Measurements from ENCODE around the gene PCBD1. TPM values are rescaled to one million over a fixed set of nuclear protein-coding genes. Genes with fewer than 3 reads are reported as not detected.

Gene PCBD1
- polyA plus RNA-seq, 1 experiment, result 63.7 TPM

DNA sequence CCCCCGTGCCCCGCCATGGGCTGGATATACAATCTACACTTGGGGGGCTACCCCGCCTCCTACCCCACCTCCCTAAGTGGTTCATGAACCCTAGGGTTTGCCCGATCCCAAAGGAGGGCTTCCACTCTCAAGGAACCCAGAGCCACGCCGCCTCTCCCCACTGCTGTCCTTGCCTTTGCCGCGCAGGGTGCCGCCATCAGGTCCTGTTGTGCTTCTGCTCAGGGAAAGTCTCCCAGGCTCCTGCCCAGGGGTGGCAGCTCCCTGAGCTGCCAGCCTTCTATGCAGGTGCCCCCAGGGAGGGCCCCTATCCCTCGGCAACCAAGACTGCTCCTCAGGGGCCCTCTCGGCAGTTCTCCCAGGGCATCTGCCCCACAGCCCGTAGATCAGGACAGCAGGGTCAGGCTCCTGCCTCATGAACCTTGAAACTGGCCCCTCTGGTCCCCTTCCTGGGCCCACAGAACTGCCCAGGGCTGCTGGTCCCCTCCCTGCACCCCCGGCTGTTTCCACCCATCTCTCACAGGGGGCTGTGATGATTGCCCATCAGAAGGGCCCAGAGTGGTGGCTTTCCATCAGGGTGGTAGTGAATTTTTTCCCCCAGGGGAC is 13.0 kb upstream of the PCBD1 start:
- ChIA-PET CTCF (interaction anchor here (0.7 kb wide), 1 partner anchor 385 kb away, joined by 4 read pairs; no protein-coding TSS in a partner anchor), POLR2A (no interaction called here)
- Histone ChIP-seq H3K27me3 (ENCODE audit: control insufficient read depth, insufficient read depth, low read length) (peaks cover 2% of the 10 kb centered on the region), H3K4me3 (ENCODE audit: low read depth, low read length) (no peak overlapping the region), H3K36me3 (ENCODE audit: control insufficient read depth, insufficient read depth, low read length) (no peaks in the 10 kb centered on the region)
- DNase-seq (ENCODE audit: low read depth), result no peak
- TF ChIP-seq, protein P1, sequence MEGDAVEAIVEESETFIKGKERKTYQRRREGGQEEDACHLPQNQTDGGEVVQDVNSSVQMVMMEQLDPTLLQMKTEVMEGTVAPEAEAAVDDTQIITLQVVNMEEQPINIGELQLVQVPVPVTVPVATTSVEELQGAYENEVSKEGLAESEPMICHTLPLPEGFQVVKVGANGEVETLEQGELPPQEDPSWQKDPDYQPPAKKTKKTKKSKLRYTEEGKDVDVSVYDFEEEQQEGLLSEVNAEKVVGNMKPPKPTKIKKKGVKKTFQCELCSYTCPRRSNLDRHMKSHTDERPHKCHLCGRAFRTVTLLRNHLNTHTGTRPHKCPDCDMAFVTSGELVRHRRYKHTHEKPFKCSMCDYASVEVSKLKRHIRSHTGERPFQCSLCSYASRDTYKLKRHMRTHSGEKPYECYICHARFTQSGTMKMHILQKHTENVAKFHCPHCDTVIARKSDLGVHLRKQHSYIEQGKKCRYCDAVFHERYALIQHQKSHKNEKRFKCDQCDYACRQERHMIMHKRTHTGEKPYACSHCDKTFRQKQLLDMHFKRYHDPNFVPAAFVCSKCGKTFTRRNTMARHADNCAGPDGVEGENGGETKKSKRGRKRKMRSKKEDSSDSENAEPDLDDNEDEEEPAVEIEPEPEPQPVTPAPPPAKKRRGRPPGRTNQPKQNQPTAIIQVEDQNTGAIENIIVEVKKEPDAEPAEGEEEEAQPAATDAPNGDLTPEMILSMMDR (IDR thresholded peaks at IDR 0.05; ENCODE audit: insufficient read depth, low read depth, low read length), result no peak

DNA sequence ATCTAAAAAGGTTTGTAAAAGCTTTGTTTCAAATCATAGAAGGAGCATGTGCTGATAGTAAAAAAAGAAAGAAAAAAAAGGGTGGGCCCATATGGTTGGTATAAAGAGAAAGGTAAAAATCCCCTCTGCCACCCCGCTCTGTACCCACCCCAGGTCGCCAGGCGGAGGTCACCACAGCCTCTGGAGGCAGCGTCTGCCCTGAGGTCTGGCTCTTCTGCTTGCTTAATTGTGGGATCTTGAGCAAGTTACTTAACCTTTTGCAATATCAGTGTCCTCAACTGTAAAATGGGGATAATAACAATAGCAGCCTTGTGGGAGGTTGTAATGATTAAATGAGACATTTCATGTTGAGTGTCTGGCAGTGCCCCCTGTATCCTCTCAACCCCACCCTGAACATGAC is 10.7 kb upstream of the PCBD1 start:
- DNase-seq (ENCODE audit: low read depth), result no peak
- no peaks in the 10 kb centered on the region for H3K36me3 ChIP-seq (ENCODE audit: control insufficient read depth, insufficient read depth, low read length)
- CTCF ChIA-PET, result no interaction called here
- peaks cover 2% of the 10 kb centered on the region for H3K27me3 ChIP-seq (ENCODE audit: control insufficient read depth, insufficient read depth, low read length)
- TF ChIP-seq, protein P1 (IDR thresholded peaks at IDR 0.05; ENCODE audit: insufficient read depth, low read depth, low read length), result no peak
- POLR2A ChIA-PET, result no interaction called here
- no peak overlapping the region for H3K4me3 ChIP-seq (ENCODE audit: low read depth, low read length)

DNA sequence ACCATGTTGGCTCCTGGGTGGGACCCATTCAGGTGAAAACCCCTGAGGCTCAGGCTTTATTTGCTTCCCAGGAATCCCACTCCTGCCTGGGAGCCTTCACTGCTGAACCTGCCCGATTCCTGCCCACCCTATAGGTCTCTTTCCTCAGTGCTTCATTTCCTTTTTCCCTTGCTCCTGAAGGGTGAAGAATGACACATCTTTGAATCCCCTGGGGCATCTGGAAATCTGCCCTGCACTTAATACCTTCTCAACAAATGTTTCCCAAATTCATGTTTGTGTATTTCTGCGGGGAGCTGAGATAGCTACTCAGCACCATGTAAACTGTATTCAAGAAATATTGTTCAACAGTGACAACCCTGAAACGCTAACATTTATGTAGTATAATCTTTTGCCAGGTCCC is 10.3 kb upstream of the PCBD1 start:
- ChIA-PET POLR2A (no interaction called here), CTCF (interaction anchor here (0.6 kb wide), 1 partner anchor 21 kb away, joined by 3 read pairs; no protein-coding TSS in a partner anchor)
- Histone ChIP-seq H3K27me3 (ENCODE audit: control insufficient read depth, insufficient read depth, low read length) (peaks cover 2% of the 10 kb centered on the region), H3K4me3 (ENCODE audit: low read depth, low read length) (no peak overlapping the region), H3K36me3 (ENCODE audit: control insufficient read depth, insufficient read depth, low read length) (no peaks in the 10 kb centered on the region)
- TF ChIP-seq, protein P1 (IDR thresholded peaks at IDR 0.05; ENCODE audit: insufficient read depth, low read depth, low read length), result no peak
- DNase-seq (ENCODE audit: low read depth), result no peak

DNA sequence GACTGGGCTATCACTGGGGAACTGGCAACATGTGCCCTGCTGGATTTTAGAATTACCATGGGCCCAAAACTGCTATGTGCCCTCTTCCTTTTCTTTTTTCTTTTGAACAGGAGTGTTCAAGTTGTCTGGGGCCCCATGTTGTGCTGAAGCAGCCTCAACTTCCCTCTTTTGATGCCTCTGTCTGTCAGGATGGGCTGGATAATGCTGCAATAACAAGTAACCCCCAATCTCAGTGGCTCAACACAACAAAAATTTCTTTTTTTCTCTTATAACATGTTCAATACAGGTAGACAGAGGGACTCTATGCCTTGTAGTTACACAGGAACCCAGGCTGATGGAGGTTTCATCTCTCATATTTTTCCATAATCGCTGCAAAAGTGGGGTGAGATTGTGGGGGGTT is 8.2 kb upstream of the PCBD1 start:
- ChIA-PET POLR2A (no interaction called here), CTCF (interaction anchor here (1.2 kb wide), 1 partner anchor 28 kb away, joined by 4 read pairs; no protein-coding TSS in a partner anchor)
- Histone ChIP-seq H3K4me3 (ENCODE audit: low read depth, low read length) (no peak overlapping the region), H3K36me3 (ENCODE audit: control insufficient read depth, insufficient read depth, low read length) (no peaks in the 10 kb centered on the region), H3K27me3 (ENCODE audit: control insufficient read depth, insufficient read depth, low read length) (peaks cover 2% of the 10 kb centered on the region)
- no peak for DNase-seq (ENCODE audit: low read depth)
- TF ChIP-seq, protein P1 (IDR thresholded peaks at IDR 0.05; ENCODE audit: insufficient read depth, low read depth, low read length), result no peak

DNA sequence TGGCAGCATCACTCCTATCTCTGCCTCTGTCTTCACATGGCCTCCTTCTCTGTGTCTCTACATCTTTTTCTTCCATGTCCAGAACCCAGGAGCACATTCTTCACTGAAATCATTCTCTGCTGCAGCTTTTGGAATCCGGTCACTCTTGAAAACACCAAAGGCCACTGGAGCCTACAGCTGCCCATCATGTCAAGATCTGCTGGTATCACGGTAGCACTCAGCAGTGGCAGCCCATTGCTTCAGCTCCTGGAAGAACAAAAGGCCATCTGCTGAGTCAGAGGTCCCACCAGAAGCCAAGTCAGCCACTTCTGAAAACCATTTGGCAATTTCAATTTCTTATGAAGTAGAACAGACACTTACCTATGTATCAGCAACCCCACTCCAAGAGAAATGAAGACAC is 6.1 kb upstream of the PCBD1 start:
- CTCF ChIA-PET, result interaction anchor here (1.5 to 2.9 kb wide), 2 partner anchors 9 to 30 kb away, joined by 3 to 9 read pairs; no protein-coding TSS in a partner anchor

More for the DNA sequence above, 6.1 kb upstream of the PCBD1 start:
- Histone ChIP-seq H3K27me3 (ENCODE audit: control insufficient read depth, insufficient read depth, low read length) (peaks cover 2% of the 10 kb centered on the region), H3K36me3 (ENCODE audit: control insufficient read depth, insufficient read depth, low read length) (no peaks in the 10 kb centered on the region), H3K4me3 (ENCODE audit: low read depth, low read length) (no peak overlapping the region)
- POLR2A ChIA-PET, result no interaction called here
- DNase-seq (ENCODE audit: low read depth), result no peak
- TF ChIP-seq, protein P1 (IDR thresholded peaks at IDR 0.05; ENCODE audit: insufficient read depth, low read depth, low read length), result no peak

Measured in BJ (cell line).